Spinal cord (tissue), 10 donors: ENCODE measurements around the gene TRNP1. TPM values are rescaled to one million over a fixed set of nuclear protein-coding genes. Genes with fewer than 3 reads are reported as not detected.

Source experiments
- DNase-seq, 6 donors: peaks; one replicate each; pipeline versions ENCODE4 v3.0.0 to v3.0.0-alpha.2; 2013 to 2015; ENCODE audit warnings: low spot score in 6 of 6, low read depth in 4 of 6
- H3K27ac ChIP-seq: one replicate; pipeline ENCODE4 v1.5.1; 2013; ENCODE audit warnings: low read depth, low read length, control low read depth
- H3K27me3 ChIP-seq: one replicate; pipeline ENCODE4 v1.6.1; 2013; ENCODE audit warnings: low read length; ENCODE audit not compliant: control insufficient read depth, insufficient read depth
- H3K36me3 ChIP-seq: one replicate; pipeline ENCODE4 v1.6.1; 2013; ENCODE audit warnings: low read length; ENCODE audit not compliant: control insufficient read depth, insufficient read depth
- H3K4me1 ChIP-seq: one replicate; pipeline ENCODE4 v1.6.1; 2013; ENCODE audit warnings: low read length; ENCODE audit not compliant: control insufficient read depth, insufficient read depth
- H3K4me3 ChIP-seq: one replicate; pipeline ENCODE4 v1.5.1; 2013; ENCODE audit warnings: low read depth, low read length, control low read depth
- H3K9me3 ChIP-seq: one replicate; pipeline ENCODE4 v1.6.1; 2013; ENCODE audit warnings: low read length; ENCODE audit not compliant: control insufficient read depth, insufficient read depth
- WGBS: methylation state at CpG from one replicate; pipeline ENCODE4 v1.1.5; 2013; ENCODE audit warnings: missing lambda C conversion rate; ENCODE audit not compliant: insufficient coverage; 5-methylcytosine and 5-hydroxymethylcytosine counted together
- polyA plus RNA-seq, 2 donors: library from polyadenylated mRNA; unstranded; fragments of 120-200 nt; gene quantifications; one replicate each; pipeline ENCODE4 v1.2.1, GENCODE V29; 2013; ENCODE audit not compliant: insufficient read length in 2 of 2
- total RNA-seq, 2 donors: library from RNA; depleted of rRNA in 1 of 2; stranded (reverse); fragments of 120-200 nt in 1 of 2; fragments of >200 nt in 1 of 2; gene quantifications; one replicate each; pipeline versions ENCODE4 v1.2.3 to v1.2.4, GENCODE V29; 2013 to 2014
- donor health status: healthy.

The TRNP1 gene
- total and polyA plus RNA-seq, 4 donors, result 9.3 to 50.6 (median 32.0) TPM

GRCh38 chr1:27005648-27006496, 12.4 kb downstream of the TRNP1 start:
- H3K9me3 ChIP-seq, result no peaks in the 10 kb centered on the region
- peaks cover 31% of the 10 kb centered on the region for H3K4me1 ChIP-seq
- 92% methylated on average over 48 of the region's 48 CpGs for WGBS
- DNase-seq, result no peak
- peaks cover 6% of the 10 kb centered on the region for H3K36me3 ChIP-seq
- H3K27ac ChIP-seq, result no peak overlapping the region
- no peak overlapping the region for H3K4me3 ChIP-seq
- no peaks in the 10 kb centered on the region for H3K27me3 ChIP-seq

- no peaks in the 10 kb centered on the region for H3K9me3 ChIP-seq
- H3K27me3 ChIP-seq, result no peaks in the 10 kb centered on the region
- H3K27ac ChIP-seq, result no peak overlapping the region
- H3K36me3 ChIP-seq, result peaks cover 6% of the 10 kb centered on the region
- no peak overlapping the region for H3K4me3 ChIP-seq
- WGBS, result 78% methylated on average over 10 of the region's 13 CpGs
- DNase-seq, result no peak
- H3K4me1 ChIP-seq, result peaks cover 22% of the 10 kb centered on the region
Measured at GRCh38 chr1:27006683-27007082, 13.2 kb downstream of the TRNP1 start.

- Histone ChIP-seq H3K27me3 (peaks cover 12% of the 10 kb centered on the region), H3K4me1 (peaks cover 19% of the 10 kb centered on the region), H3K9me3 (no peaks in the 10 kb centered on the region), H3K27ac (no peak overlapping the region), H3K36me3 (peaks cover 6% of the 10 kb centered on the region), H3K4me3 (no peak overlapping the region)
- no peak for DNase-seq
- WGBS, result 49% methylated on average over 8 of the region's 9 CpGs
Measured at GRCh38 chr1:27007909-27008582, 14.6 kb downstream of the TRNP1 start.

- peaks cover 16% of the 10 kb centered on the region for H3K27me3 ChIP-seq
- no peak overlapping the region for H3K4me3 ChIP-seq
- 59% methylated on average over 6 of the region's 6 CpGs for WGBS
- H3K36me3 ChIP-seq, result peaks cover 6% of the 10 kb centered on the region
- DNase-seq, result no peak
- no peaks in the 10 kb centered on the region for H3K9me3 ChIP-seq
- H3K4me1 ChIP-seq, result peaks cover 16% of the 10 kb centered on the region
- no peak overlapping the region for H3K27ac ChIP-seq
Measured at GRCh38 chr1:27009601-27010197, 16.2 kb downstream of the TRNP1 start.

GRCh38 chr1:27010226-27010994, 16.9 kb downstream of the TRNP1 start:
- Histone ChIP-seq H3K4me3 (no peak overlapping the region), H3K9me3 (no peaks in the 10 kb centered on the region), H3K27ac (no peak overlapping the region), H3K4me1 (peaks cover 10% of the 10 kb centered on the region), H3K27me3 (peaks cover 16% of the 10 kb centered on the region), H3K36me3 (peaks cover 6% of the 10 kb centered on the region)
- DNase-seq, result no peak
- WGBS, result 61% methylated on average over 2 of the region's 5 CpGs

GRCh38 chr1:27011058-27011764, 17.7 kb downstream of the TRNP1 start:
- Histone ChIP-seq H3K27me3 (peaks cover 16% of the 10 kb centered on the region), H3K9me3 (no peaks in the 10 kb centered on the region), H3K36me3 (peaks cover 1% of the 10 kb centered on the region), H3K4me1 (peaks cover 10% of the 10 kb centered on the region), H3K27ac (no peak overlapping the region), H3K4me3 (no peak overlapping the region)
- DNase-seq, result no peak
- WGBS, result 29% methylated on average over 5 of the region's 15 CpGs

- WGBS, result 9% methylated on average over 20 of the region's 24 CpGs
- H3K27ac ChIP-seq, result no peak overlapping the region
- peaks cover 16% of the 10 kb centered on the region for H3K27me3 ChIP-seq
- no peaks in the 10 kb centered on the region for H3K36me3 ChIP-seq
- no peak overlapping the region for H3K4me3 ChIP-seq
- DNase-seq, result no peak
- H3K9me3 ChIP-seq, result no peaks in the 10 kb centered on the region
- peaks cover 10% of the 10 kb centered on the region for H3K4me1 ChIP-seq
Measured at GRCh38 chr1:27011976-27012563, 18.6 kb downstream of the TRNP1 start.

GRCh38 chr1:27015260-27015659, 21.8 kb downstream of the TRNP1 start:
- no peak for DNase-seq
- Histone ChIP-seq H3K4me3 (no peak overlapping the region), H3K27ac (no peak overlapping the region), H3K9me3 (no peaks in the 10 kb centered on the region), H3K36me3 (no peaks in the 10 kb centered on the region), H3K4me1 (peaks cover 10% of the 10 kb centered on the region), H3K27me3 (peaks cover 16% of the 10 kb centered on the region)
- 85% methylated on average over 1 of the region's 3 CpGs for WGBS
